Prostate gland (tissue), 2 donors: ENCODE results near the gene AGAP2.

ENCODE experiments used
- POLR2A ChIP-seq: fragments of 450-650 bp; IDR thresholded peaks from one replicate; pipeline ENCODE4 v1.6.1; 2016; ENCODE audit warnings: antibody characterized with exemption, mild to moderate bottlenecking
- TF ChIP-seq, protein P1 (sequence below), 4 experiments: fragments of 200-600 bp in 2 of 4; fragments of 450-650 bp in 2 of 4; sonication (generic) in 2 of 4; IDR thresholded peaks; 1 replicate in 3 of 4; 2 replicates in 1 of 4; pipeline ENCODE4 v1.5.1; 2016 to 2019; ENCODE audit warnings: antibody characterized with exemption in 4 of 4, mild to moderate bottlenecking in 2 of 4, moderate library complexity in 2 of 4

DNA sequence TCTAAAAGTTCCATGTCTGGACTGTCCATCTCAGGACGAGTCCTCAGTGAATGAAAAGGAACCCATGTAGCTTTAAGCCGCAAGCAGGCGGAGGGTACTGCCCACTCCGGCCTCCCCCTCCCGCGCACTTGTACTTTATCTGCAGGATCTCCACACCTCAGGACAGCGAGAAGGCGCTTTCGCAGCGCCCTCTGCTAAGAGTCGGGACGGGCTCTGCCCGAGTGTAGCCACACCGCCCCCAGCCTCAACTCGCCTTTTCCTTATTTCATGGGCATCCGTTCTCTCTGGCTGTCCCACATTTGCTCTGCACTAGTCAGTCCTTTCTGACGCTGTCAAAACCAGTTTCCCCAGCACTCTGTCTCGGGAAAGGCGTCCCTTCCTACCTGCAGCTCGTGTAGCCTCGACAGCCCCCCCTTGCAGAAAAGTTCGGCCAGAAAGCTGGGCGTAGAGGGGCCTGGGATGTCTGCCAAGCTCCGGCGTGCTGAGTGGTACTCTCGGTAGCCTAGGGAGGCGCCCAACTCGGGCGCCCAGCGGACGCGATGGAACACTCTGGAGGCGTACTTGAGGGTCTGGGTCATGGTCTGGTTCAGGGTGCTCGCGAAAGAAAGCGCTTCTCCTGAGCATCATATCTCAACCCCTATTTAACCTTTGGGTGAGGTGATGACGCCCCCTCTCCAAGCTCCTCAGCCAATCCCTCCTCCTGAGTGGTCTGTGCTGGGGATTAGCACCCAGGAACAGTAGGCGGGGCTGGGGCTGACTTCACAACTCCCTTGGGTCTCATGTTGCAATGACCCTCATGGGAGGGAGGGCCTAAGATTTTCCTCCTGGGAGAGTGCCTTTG, 28.1 kb upstream of the AGAP2 start, which contains the start of gene CYP27B1:
- TF ChIP-seq, protein P1, sequence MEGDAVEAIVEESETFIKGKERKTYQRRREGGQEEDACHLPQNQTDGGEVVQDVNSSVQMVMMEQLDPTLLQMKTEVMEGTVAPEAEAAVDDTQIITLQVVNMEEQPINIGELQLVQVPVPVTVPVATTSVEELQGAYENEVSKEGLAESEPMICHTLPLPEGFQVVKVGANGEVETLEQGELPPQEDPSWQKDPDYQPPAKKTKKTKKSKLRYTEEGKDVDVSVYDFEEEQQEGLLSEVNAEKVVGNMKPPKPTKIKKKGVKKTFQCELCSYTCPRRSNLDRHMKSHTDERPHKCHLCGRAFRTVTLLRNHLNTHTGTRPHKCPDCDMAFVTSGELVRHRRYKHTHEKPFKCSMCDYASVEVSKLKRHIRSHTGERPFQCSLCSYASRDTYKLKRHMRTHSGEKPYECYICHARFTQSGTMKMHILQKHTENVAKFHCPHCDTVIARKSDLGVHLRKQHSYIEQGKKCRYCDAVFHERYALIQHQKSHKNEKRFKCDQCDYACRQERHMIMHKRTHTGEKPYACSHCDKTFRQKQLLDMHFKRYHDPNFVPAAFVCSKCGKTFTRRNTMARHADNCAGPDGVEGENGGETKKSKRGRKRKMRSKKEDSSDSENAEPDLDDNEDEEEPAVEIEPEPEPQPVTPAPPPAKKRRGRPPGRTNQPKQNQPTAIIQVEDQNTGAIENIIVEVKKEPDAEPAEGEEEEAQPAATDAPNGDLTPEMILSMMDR (IDR thresholded peaks at IDR 0.05) = no peak
- no peak for TF ChIP-seq POLR2A
